DMS153 (cell line): ENCODE data around the gene VAMP3.
"Not testable (repeated sequence)": the region's sequence is repeated elsewhere in the genome, so short reads cannot be mapped to it uniquely, and the experiment has no call there.

Experiments used
- DNase-seq: peaks from one replicate; lab custom pipeline; 2025; lab: John Stamatoyannopoulos, UW

VAMP3 gene

GRCh38 chr1:7768583-7768982 lies 2.5 kb upstream of the VAMP3 start:
- no peak for DNase-seq

- DNase-seq, result no peak
These were observed 1.3 kb upstream of the VAMP3 start for GRCh38 chr1:7769673-7770412.

GRCh38 chr1:7770669-7770996 lies 463 bp upstream of the VAMP3 start:
- DNase-seq, result no peak

GRCh38 chr1:7771823-7772299 lies 765 bp downstream of the VAMP3 start:
- no peak for DNase-seq

- no peak for DNase-seq
These were observed 6.5 kb downstream of the VAMP3 start for GRCh38 chr1:7777591-7777990.

GRCh38 chr1:7778133-7778628 lies 7.1 kb downstream of the VAMP3 start:
- DNase-seq, result no peak

- DNase-seq, result no peak
These were observed 9.9 kb downstream of the VAMP3 start for GRCh38 chr1:7780976-7781375.

GRCh38 chr1:7781501-7781900 lies 10.4 kb downstream of the VAMP3 start:
- no peak for DNase-seq

GRCh38 chr1:7781923-7782495 lies 10.9 kb downstream of the VAMP3 start:
- no peak for DNase-seq

- peak; percentile 57 for DNase-seq
These were observed 12.1 kb downstream of the VAMP3 start for GRCh38 chr1:7783178-7783711.

GRCh38 chr1:7783826-7784491 lies 12.9 kb downstream of the VAMP3 start, which contains the start of gene PER3:
PER3 (plus strand) TSS chr1:7784291; CDS start chr1:7784878, 587 bp downstream.
- DNase-seq, result peak; percentile 99

- DNase-seq, result no peak
These were observed 13.5 kb downstream of the VAMP3 start for GRCh38 chr1:7784492-7785071.

GRCh38 chr1:7785108-7785507 lies 14.0 kb downstream of the VAMP3 start:
- DNase-seq, result no peak

- no peak for DNase-seq
These were observed 15.7 kb downstream of the VAMP3 start for GRCh38 chr1:7786795-7787194.

- DNase-seq, result no peak
These were observed 18.7 kb downstream of the VAMP3 start for GRCh38 chr1:7789828-7790227.

- not testable (repeated sequence) for DNase-seq
These were observed 19.9 kb downstream of the VAMP3 start for GRCh38 chr1:7791027-7791426.

GRCh38 chr1:7795406-7795805 lies 24.3 kb downstream of the VAMP3 start:
- DNase-seq, result no peak

GRCh38 chr1:7805460-7805859 lies 34.4 kb downstream of the VAMP3 start:
- DNase-seq, result no peak

GRCh38 chr1:7808253-7808844 lies 37.3 kb downstream of the VAMP3 start:
- DNase-seq, result peak; percentile 3

- no peak for DNase-seq
These were observed 38.6 kb downstream of the VAMP3 start for GRCh38 chr1:7809742-7810141.

- DNase-seq, result no peak
These were observed 39.3 kb downstream of the VAMP3 start for GRCh38 chr1:7810395-7810794.

- DNase-seq, result no peak
These were observed 40.4 kb downstream of the VAMP3 start for GRCh38 chr1:7811476-7811875.
